Left ventricle myocardium superior (tissue), 1 donor: ENCODE results near the gene JMJD1C. TPM values are rescaled to one million over a fixed set of nuclear protein-coding genes. Genes with fewer than 3 reads are reported as not detected.
A peak's percentile ranks its signal among the peaks of the same experiment; 100 is the strongest.

Experiments
- ATAC-seq: fragments of 200-7000 bp; cut with Tn5 transposase; one replicate; pipeline ENCODE4 v1.9.1; 2020; ENCODE audit warnings: mild to moderate bottlenecking, moderate library complexity
- DNase-seq: peaks from one replicate; pipeline ENCODE4 v3.0.0-alpha.2; 2020
- intact Hi-C: fragments of 100-400 bp; cut with micrococcal nuclease; formaldehyde crosslinking; loops from one replicate; pipeline ENCODE4 v1.11.0; 2022
- total RNA-seq: library from RNA; stranded (reverse); fragmentation: NEBNext Ultra II Directional; extraction: Animal tissue kit (Norgen Biotek cat#: 25700); gene quantifications from one replicate; pipeline ENCODE4 v1.2.1, GENCODE V29; 2021
- donor health status: DM: no; HTN: yes; CAD: no; lungs with severe emphysema.

The JMJD1C gene
- total RNA-seq, 1 donor from 2014 or later, result 32.7 TPM

- DNase-seq (no peak), ATAC-seq (peak; percentile 82)
- intact Hi-C loops, result loop anchor here (10.0 kb wide), 1 partner anchor 408 kb away; no protein-coding TSS in a partner anchor
Observed at GRCh38 chr10:63217120-63217605, 248.6 kb downstream of the JMJD1C start.

- DNase-seq (no peak), ATAC-seq (no peak)
- intact Hi-C loops, result loop anchor here (10.0 kb wide), 1 partner anchor 410 kb away; no protein-coding TSS in a partner anchor
Observed at GRCh38 chr10:63214571-63214970, 251.2 kb downstream of the JMJD1C start.

GRCh38 chr10:63213489-63213888, 252.3 kb downstream of the JMJD1C start:
- ATAC-seq (no peak), DNase-seq (no peak)
- intact Hi-C loops, result loop anchor here (10.0 kb wide), 1 partner anchor 411 kb away; no protein-coding TSS in a partner anchor

- ATAC-seq (peak; percentile 69), DNase-seq (no peak)
- intact Hi-C loops, result loop anchor here (10.0 kb wide), 1 partner anchor 414 kb away; no protein-coding TSS in a partner anchor
Observed at GRCh38 chr10:63210611-63211196, 255.1 kb downstream of the JMJD1C start.

- intact Hi-C loops, result loop anchor here (10.0 kb wide), 1 partner anchor 415 kb away; no protein-coding TSS in a partner anchor
- DNase-seq (no peak), ATAC-seq (no peak)
Observed at GRCh38 chr10:63209705-63210104, 256.1 kb downstream of the JMJD1C start.

- DNase-seq (no peak), ATAC-seq (no peak)
- intact Hi-C loops, result no loop called here
Observed at GRCh38 chr10:63208986-63209385, 256.8 kb downstream of the JMJD1C start.

- ATAC-seq, result peak; percentile 79
- intact Hi-C loops, result no loop called here
- no peak for DNase-seq
Observed at GRCh38 chr10:63206997-63207811, 258.6 kb downstream of the JMJD1C start.

GRCh38 chr10:63206576-63206975, 259.2 kb downstream of the JMJD1C start:
- intact Hi-C loops, result no loop called here
- ATAC-seq (no peak), DNase-seq (no peak)

GRCh38 chr10:63205421-63205820, 260.4 kb downstream of the JMJD1C start:
- ATAC-seq (no peak), DNase-seq (no peak)
- intact Hi-C loops, result no loop called here

- no peak for DNase-seq
- ATAC-seq, result no peak
- intact Hi-C loops, result no loop called here
Observed at GRCh38 chr10:63204667-63205391, 260.9 kb downstream of the JMJD1C start.

GRCh38 chr10:63201118-63201517, 264.7 kb downstream of the JMJD1C start:
- intact Hi-C loops, result no loop called here

GRCh38 chr10:63200431-63200830, 265.3 kb downstream of the JMJD1C start:
- DNase-seq, result no peak
- intact Hi-C loops, result no loop called here

More at GRCh38 chr10:63201118-63201517, 264.7 kb downstream of the JMJD1C start:
- DNase-seq, result no peak
- ATAC-seq, result no peak

GRCh38 chr10:63199716-63200115, 266.1 kb downstream of the JMJD1C start:
- no peak for DNase-seq
- intact Hi-C loops, result no loop called here
- ATAC-seq, result peak; percentile 46

More at GRCh38 chr10:63200431-63200830, 265.3 kb downstream of the JMJD1C start:
- no peak for ATAC-seq

- no peak for DNase-seq
- intact Hi-C loops, result no loop called here
- peak; percentile 83 for ATAC-seq
Observed at GRCh38 chr10:63197344-63198092, 268.3 kb downstream of the JMJD1C start.

GRCh38 chr10:63192826-63193225, 273.0 kb downstream of the JMJD1C start:
- intact Hi-C loops, result no loop called here
- DNase-seq, result no peak
- no peak for ATAC-seq

GRCh38 chr10:63175534-63175933, 290.2 kb downstream of the JMJD1C start:
- ATAC-seq, result no peak
- intact Hi-C loops, result no loop called here
- no peak for DNase-seq

- intact Hi-C loops, result no loop called here
- DNase-seq (no peak), ATAC-seq (peak; percentile 42)
Observed at GRCh38 chr10:63173468-63174232, 292.1 kb downstream of the JMJD1C start.

- DNase-seq, result no peak
- ATAC-seq, result no peak
- intact Hi-C loops, result no loop called here
Observed at GRCh38 chr10:63171926-63172325, 293.9 kb downstream of the JMJD1C start.
